HepG2 (cell line): ENCODE results near the gene RAB43. TPM values are rescaled to one million over a fixed set of nuclear protein-coding genes. Genes with fewer than 3 reads are reported as not detected.

Experiments used
- ARID2 ChIP-seq: sonication (generic); formaldehyde crosslinking; IDR thresholded peaks from 2 replicates; pipeline ENCODE4 v1.8.1; 2022; ENCODE audit warnings: mild to moderate bottlenecking, missing genetic modification reagents, borderline replicate concordance
- EZH2 ChIP-seq: conservative IDR thresholded peaks from 2 replicates; pipeline ENCODE4 v1.6.1; 2012; ENCODE audit warnings: mild to moderate bottlenecking, low read depth, low read length, moderate library complexity
- HDAC1 ChIP-seq: sonication (generic); formaldehyde crosslinking; IDR thresholded peaks from 2 replicates; pipeline ENCODE4 v1.5.1; 2020; ENCODE audit warnings: mild to moderate bottlenecking, missing genetic modification reagents
- LRRFIP1 ChIP-seq: sonication (generic); formaldehyde crosslinking; conservative IDR thresholded peaks from 2 replicates; pipeline ENCODE4 v1.4.0; 2020; ENCODE audit warnings: missing genetic modification reagents
- NFKB2 ChIP-seq: sonication (generic); formaldehyde crosslinking; IDR thresholded peaks from 2 replicates; pipeline ENCODE4 v1.4.0; 2020; ENCODE audit warnings: missing genetic modification reagents, borderline replicate concordance
- NPAS2 ChIP-seq: sonication (generic); formaldehyde crosslinking; IDR thresholded peaks from 2 replicates; pipeline ENCODE4 v1.8.0; 2022; ENCODE audit warnings: mild to moderate bottlenecking, missing genetic modification reagents, borderline replicate concordance
- PATZ1 ChIP-seq: sonication (generic); formaldehyde crosslinking; IDR thresholded peaks from 2 replicates; pipeline ENCODE4 v1.4.0; 2020; ENCODE audit warnings: missing genetic modification reagents
- PBX2 ChIP-seq: IDR thresholded peaks from 2 replicates; pipeline ENCODE4 v1.6.1; 2016; ENCODE audit warnings: control low read depth
- PHF21A ChIP-seq: sonication (generic); formaldehyde crosslinking; IDR thresholded peaks from 2 replicates; pipeline ENCODE4 v1.5.0; 2020; ENCODE audit warnings: mild to moderate bottlenecking, missing genetic modification reagents
- TFDP2 ChIP-seq: sonication (generic); formaldehyde crosslinking; IDR thresholded peaks from 2 replicates; pipeline ENCODE4 v1.4.0; 2020; ENCODE audit warnings: missing genetic modification reagents
- ZBTB4 ChIP-seq: sonication (generic); formaldehyde crosslinking; IDR thresholded peaks from 2 replicates; pipeline ENCODE4 v1.4.0; 2020; ENCODE audit warnings: missing genetic modification reagents, mild to moderate bottlenecking, borderline replicate concordance
- ZIK1 ChIP-seq: sonication (generic); formaldehyde crosslinking; IDR thresholded peaks from 2 replicates; pipeline ENCODE4 v1.5.0; 2020; ENCODE audit warnings: mild to moderate bottlenecking, low read depth, missing genetic modification reagents, borderline replicate concordance
- ZNF543 ChIP-seq: sonication (generic); formaldehyde crosslinking; IDR thresholded peaks from 2 replicates; pipeline ENCODE4 v1.4.0; 2020; ENCODE audit warnings: mild to moderate bottlenecking, missing genetic modification reagents
- ZNF703 ChIP-seq: sonication (generic); formaldehyde crosslinking; IDR thresholded peaks from 2 replicates; pipeline ENCODE4 v1.5.1; 2020; ENCODE audit warnings: missing genetic modification reagents, mild to moderate bottlenecking, moderate library complexity, borderline replicate concordance
- ZNF75D ChIP-seq: sonication (generic); formaldehyde crosslinking; IDR thresholded peaks from 2 replicates; pipeline ENCODE4 v1.8.1; 2023; ENCODE audit warnings: missing genetic modification reagents, mild to moderate bottlenecking, borderline replicate concordance
- ZNF780A ChIP-seq: sonication (generic); formaldehyde crosslinking; IDR thresholded peaks from 2 replicates; pipeline ENCODE4 v1.8.0; 2022; ENCODE audit warnings: mild to moderate bottlenecking, missing genetic modification reagents, moderate library complexity
- polyA plus RNA-seq, 8 experiments: library from polyadenylated mRNA; depleted of rRNA in 3 of 8; stranded (reverse) in 7 of 8; unstranded in 1 of 8; fragments of >200 nt; fragmentation: Illumina TruSeq in 4 of 8; extraction: Trizol in 4 of 8; gene quantifications; 2 replicates each; pipeline versions ENCODE4 v1.2.1 to v1.2.3, GENCODE V29; 2011 to 2016; ENCODE audit warnings: low read depth in 4 of 8, missing spikeins in 1 of 8, mixed read lengths in 1 of 8; ENCODE audit not compliant: insufficient read depth in 1 of 8
- total RNA-seq, 5 experiments: library from RNA; depleted of rRNA; stranded (reverse); fragments of >200 nt; fragmentation: Illumina TruSeq; extraction: Trizol; gene quantifications; 2 replicates each; pipeline ENCODE4 v1.2.3, GENCODE V29; 2016; ENCODE audit warnings: low read depth in 1 of 5

Gene RAB43
- total and polyA plus RNA-seq, 2 of the 13 experiments (the other 11 are each of a cell fraction or from before 2014, with no cell fraction given): 11.8 to 18.4 TPM

- no peak for TF ChIP-seq ZNF75D
- TF ChIP-seq PBX2 (CRISPR knock-in tag): no peak
- TF ChIP-seq ZNF543 (CRISPR knock-in tag): peak; percentile 56; the same call in 1 of the 2 replicates
- TF ChIP-seq ZIK1 (CRISPR knock-in tag): no peak
- no peak for TF ChIP-seq PATZ1 (CRISPR knock-in tag)
- TF ChIP-seq NPAS2 (CRISPR knock-in tag): no peak
- no peak for TF ChIP-seq ZNF703 (CRISPR knock-in tag)
- TF ChIP-seq LRRFIP1: no peak
- TF ChIP-seq HDAC1: peak; percentile 98
- TF ChIP-seq EZH2: no peak
- 0 out of 2 replicates have a peak, but pooled peaks have one; percentile 33 for TF ChIP-seq ZNF780A
- TF ChIP-seq NFKB2 (CRISPR knock-in tag): peak; percentile 80; the same call in 1 of the 2 replicates
- TF ChIP-seq ZBTB4 (CRISPR knock-in tag): no peak
- TF ChIP-seq PHF21A (CRISPR knock-in tag): peak; percentile 87
- peak; percentile 81 for TF ChIP-seq TFDP2 (CRISPR knock-in tag)
- TF ChIP-seq ARID2 (CRISPR knock-in tag): peak; percentile 51; the same call in 1 of the 2 replicates
These were observed 39.6 kb upstream of the RAB43 start, which contains the start of gene ISY1 (continued) for GRCh38 chr3:129160891-129161859.
